GM21447 (cell line): ENCODE results near the gene CYP26A1.
A peak's percentile ranks its signal among the peaks of the same experiment; 100 is the strongest.

Source experiments
- ATAC-seq: cut with Tn5 transposase; IDR thresholded peaks from one replicate; pipeline ENCODE4 v1.9.1; 2021; ENCODE audit not compliant: unreplicated experiment

Gene CYP26A1

GRCh38 chr10:93115661-93116383 lies 42.1 kb downstream of the CYP26A1 start:
- ATAC-seq: peak; percentile 53

DNA sequence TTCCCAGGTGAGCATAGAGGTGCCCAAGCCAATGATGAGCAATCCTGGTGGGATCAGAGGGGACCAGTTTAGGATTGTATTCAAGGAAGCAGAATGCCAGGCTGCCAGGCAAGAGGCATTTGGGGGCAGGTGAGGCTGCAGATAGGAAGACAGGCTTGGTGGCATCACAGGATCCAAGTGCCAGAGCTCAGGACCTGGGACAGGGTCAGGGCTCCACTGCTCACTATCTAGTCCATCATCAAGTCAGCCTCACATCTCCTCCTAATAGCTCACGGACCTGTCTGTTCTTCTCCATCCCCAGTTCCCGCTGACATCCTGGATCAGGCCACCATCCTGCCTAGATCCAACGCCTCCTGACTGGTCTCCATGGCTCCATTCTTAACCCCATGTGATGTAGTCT lies 47.6 kb downstream of the CYP26A1 start:
- no peak for ATAC-seq

DNA sequence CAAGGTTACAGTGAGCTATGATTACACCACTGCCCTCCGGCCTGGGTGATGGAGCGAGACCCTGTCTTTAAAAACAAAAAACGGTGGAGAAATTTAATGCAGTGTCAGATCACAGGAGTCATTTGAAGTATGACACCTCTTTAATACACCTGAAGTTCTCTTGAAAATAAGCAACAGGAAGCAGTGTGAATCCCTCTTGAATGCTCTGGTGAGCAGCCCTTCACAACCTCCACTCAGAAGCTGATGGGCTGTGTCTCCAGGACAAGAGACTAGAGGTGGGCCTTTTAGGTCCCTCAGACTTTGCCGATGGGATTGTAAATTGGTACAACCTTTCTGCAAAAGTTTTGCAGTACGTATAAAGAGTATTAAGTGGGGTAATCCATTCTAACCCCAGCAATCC lies 50.1 kb downstream of the CYP26A1 start:
- no peak for ATAC-seq

- ATAC-seq: peak; percentile 76
These were observed 51.1 kb downstream of the CYP26A1 start for GRCh38 chr10:93124580-93125318.

GRCh38 chr10:93125966-93126365 lies 52.3 kb downstream of the CYP26A1 start:
- ATAC-seq: no peak

- no peak for ATAC-seq
These were observed 52.9 kb downstream of the CYP26A1 start for GRCh38 chr10:93126483-93127052.
